Activated CD8-positive, alpha-beta memory T cell treated with anti-CD3 and anti-CD28 coated beads, Interleukin-2, amount 10 ng/mL, durations not matched to agents 7 days and 5 days (primary cell): ENCODE results near the gene CMIP. TPM values are rescaled to one million over a fixed set of nuclear protein-coding genes. Genes with fewer than 3 reads are reported as not detected.

ENCODE experiments used
- ATAC-seq: fragments of 150-1000 bp; cut with Tn5 transposase; one replicate; pipeline ENCODE4 v1.10.0; 2021; ENCODE audit warnings: moderate library complexity
- CTCF ChIA-PET: fragments of 350-600 bp; sonication (Branson Sonifier 250); formaldehyde crosslinking; loops from one replicate; lab custom pipeline; 2021; ENCODE audit warnings: antibody characterized with exemption; lab: Charles Lee
- DNase-seq: peaks from one replicate; pipeline ENCODE4 v3.0.0-alpha.2; 2020
- H3K27ac Mint-ChIP-seq: one replicate; pipeline ENCODE4 v1.8.0; 2021; ENCODE audit warnings: mild to moderate bottlenecking, mixed read lengths
- H3K27me3 Mint-ChIP-seq: one replicate; pipeline ENCODE4 v1.8.0; 2021; ENCODE audit warnings: mixed read lengths
- H3K36me3 Mint-ChIP-seq: one replicate; pipeline ENCODE4 v1.8.0; 2021; ENCODE audit warnings: mild to moderate bottlenecking, mixed read lengths
- H3K4me1 Mint-ChIP-seq: one replicate; pipeline ENCODE4 v1.8.0; 2021; ENCODE audit warnings: mixed read lengths
- H3K4me3 Mint-ChIP-seq: one replicate; pipeline ENCODE4 v1.8.0; 2021; ENCODE audit warnings: mild to moderate bottlenecking, moderate library complexity, mixed read lengths
- H3K9me3 Mint-ChIP-seq: one replicate; pipeline ENCODE4 v1.8.0; 2022; ENCODE audit warnings: low read depth, mixed read lengths
- total RNA-seq, 2 experiments: library from RNA; stranded (reverse); gene quantifications; one replicate each; pipeline ENCODE4 v1.2.3, GENCODE V29; 2021

CMIP gene
- total RNA-seq, 2 experiments from 2014 or later = 77.4 to 98.8 TPM

DNA sequence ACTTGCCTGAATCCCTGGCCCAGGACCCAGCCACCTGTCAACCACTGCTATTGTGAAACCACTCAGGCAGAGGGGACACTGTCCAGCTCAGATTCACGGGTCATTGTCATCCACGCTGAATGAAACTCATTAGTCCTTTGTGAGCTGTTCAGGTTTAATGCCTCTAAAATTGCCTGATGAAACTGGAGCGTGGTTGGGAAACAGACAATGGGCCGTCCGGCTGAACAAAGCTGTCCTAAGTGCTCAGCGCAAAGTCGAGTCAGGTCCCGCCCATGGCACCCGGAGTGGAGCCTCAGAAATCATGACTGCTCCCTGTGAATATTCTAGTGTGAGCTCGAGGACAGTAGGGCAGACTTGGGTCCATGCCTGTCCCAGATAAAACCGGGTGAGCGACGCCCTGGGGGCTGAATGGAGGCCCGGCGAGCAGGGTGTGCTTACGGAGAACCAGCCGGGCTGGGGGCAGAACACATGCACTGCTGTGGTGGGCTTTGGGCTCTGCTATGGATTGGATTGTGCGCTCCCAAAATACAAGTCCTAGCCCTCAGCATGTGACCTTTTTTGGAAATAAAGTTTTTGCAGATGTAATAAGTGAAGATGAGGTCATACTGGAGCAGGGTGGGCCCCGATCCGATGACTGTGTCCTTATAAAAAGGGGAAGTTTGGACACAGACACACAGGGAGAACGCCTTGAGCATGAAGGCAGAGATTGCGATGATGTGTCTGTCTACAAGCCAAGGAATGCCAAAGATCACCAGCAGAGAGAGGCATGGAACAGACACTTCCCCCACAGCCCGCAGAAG is 12.9 kb upstream of the CMIP start:
- H3K4me3 Mint-ChIP-seq = no peak overlapping the region
- H3K4me1 Mint-ChIP-seq = peaks cover 11% of the 10 kb centered on the region
- no peaks in the 10 kb centered on the region for H3K9me3 Mint-ChIP-seq
- CTCF ChIA-PET = interaction anchor here (0.9 to 1.4 kb wide), 3 partner anchors 78 to 303 kb away, joined by 3 read pairs; no protein-coding TSS in a partner anchor
- H3K27ac Mint-ChIP-seq = no peak overlapping the region
- no peak for DNase-seq
- peaks cover 26% of the 10 kb centered on the region for H3K27me3 Mint-ChIP-seq
- ATAC-seq = no peak
- no peaks in the 10 kb centered on the region for H3K36me3 Mint-ChIP-seq

DNA sequence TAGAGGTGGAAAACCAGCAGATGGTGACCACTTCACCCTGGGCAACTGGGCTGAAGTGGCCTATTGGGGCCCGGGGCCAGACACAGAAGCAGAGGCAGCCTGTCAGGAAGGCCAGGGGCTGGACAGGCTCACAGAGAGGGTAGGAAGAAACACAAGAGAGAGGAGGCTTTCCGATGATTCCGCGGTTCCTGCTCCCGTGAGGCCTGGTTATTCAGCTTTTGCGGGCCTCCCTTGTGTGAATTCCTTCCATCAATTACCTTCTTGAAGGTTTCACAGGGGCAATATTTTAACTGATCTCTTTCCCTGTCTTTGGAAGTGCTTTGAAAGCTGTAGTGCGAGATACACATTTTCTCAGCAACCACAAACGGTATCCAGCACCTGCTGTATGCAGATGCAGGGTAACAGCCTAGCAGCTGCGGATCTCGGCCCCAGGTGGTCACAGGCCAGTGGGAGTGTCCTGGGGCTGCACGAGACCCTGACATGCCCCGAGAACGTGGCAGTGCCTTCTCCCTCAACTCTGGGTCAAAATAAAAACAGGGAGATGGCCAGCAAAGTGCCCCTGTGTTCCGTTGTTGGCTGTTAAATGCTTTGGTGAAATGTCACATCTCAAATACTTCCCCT is 11.6 kb upstream of the CMIP start:
- Mint-ChIP-seq H3K4me1 (peaks cover 15% of the 10 kb centered on the region), H3K9me3 (no peaks in the 10 kb centered on the region), H3K4me3 (no peak overlapping the region), H3K27me3 (peaks cover 29% of the 10 kb centered on the region), H3K27ac (no peak overlapping the region), H3K36me3 (no peaks in the 10 kb centered on the region)
- DNase-seq (no peak), ATAC-seq (no peak)
- CTCF ChIA-PET = interaction anchor here (1.1 kb wide), 1 partner anchor 8 kb away, joined by 3 read pairs; no protein-coding TSS in a partner anchor

DNA sequence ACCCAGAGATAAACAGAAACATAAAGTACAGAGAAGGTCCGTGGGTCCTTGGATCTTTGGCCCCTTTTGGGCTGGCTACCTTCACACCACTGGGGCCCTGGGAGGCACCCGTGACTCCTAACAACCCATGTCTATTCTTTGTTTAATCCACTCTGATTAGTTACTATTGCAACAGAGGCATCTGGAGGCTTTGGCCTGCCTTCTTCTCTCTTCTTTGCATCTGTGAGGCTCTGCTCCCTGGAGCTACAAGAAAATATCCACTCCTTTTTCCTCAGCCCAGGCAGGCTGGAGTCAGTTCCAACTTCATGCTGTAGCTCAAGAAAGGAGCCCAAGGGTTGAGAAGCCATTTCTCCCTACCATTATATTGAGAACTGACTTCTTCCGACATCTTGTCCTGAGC is 9.5 kb upstream of the CMIP start:
- H3K27me3 Mint-ChIP-seq = peaks cover 41% of the 10 kb centered on the region
- peaks cover 22% of the 10 kb centered on the region for H3K4me1 Mint-ChIP-seq
- H3K27ac Mint-ChIP-seq = no peak overlapping the region
- H3K36me3 Mint-ChIP-seq = no peaks in the 10 kb centered on the region
- no peak for DNase-seq
- H3K4me3 Mint-ChIP-seq = no peak overlapping the region
- no peaks in the 10 kb centered on the region for H3K9me3 Mint-ChIP-seq
- CTCF ChIA-PET = interaction anchor here (1.0 kb wide), 1 partner anchor 17 kb away, joined by 5 read pairs; no protein-coding TSS in a partner anchor
- ATAC-seq = no peak

DNA sequence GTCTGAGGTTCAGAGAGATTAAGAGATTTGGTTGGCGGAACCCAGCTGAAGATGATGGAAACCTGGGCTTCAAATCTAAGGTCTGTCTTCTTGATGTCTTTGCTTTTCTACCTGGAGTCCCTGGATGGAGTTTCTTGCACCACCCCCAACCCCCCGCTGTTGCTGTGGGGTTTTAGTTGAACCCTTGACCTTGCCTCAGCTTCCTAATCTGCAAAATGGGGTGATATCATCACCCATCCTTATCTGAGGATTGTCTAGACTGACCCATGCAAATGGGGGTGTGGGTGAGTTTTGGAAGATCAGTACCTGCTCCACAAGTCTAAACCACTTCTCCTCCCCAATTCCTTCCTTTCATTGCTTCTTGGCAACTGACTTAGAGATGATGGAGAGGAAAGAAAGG is 9.0 kb upstream of the CMIP start:
- Mint-ChIP-seq H3K4me1 (peaks cover 22% of the 10 kb centered on the region), H3K36me3 (no peaks in the 10 kb centered on the region), H3K27ac (no peak overlapping the region), H3K4me3 (no peak overlapping the region), H3K9me3 (no peaks in the 10 kb centered on the region), H3K27me3 (peaks cover 41% of the 10 kb centered on the region)
- CTCF ChIA-PET = interaction anchor here (1.0 kb wide), 1 partner anchor 16 kb away, joined by 5 read pairs; no protein-coding TSS in a partner anchor
- DNase-seq (no peak), ATAC-seq (no peak)

DNA sequence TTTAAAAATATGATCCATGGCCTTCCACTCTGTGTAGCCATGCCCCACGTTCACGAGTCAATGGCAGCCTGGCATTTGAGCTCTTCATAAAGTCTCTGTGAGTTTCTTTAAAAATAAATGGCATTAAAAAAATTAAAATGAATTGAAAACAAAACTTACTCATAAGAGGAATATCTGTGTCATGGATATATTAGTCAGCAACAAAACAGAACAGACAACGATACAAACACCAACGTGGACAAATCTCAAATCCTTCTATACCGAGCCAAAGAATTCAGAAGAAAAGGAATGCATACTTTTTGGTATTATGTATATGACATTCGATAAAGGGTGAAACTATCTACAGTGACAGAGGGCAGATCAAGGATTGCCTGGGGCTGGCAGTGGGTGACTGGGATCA is 8.2 kb upstream of the CMIP start:
- Mint-ChIP-seq H3K27ac (no peak overlapping the region), H3K4me1 (peaks cover 19% of the 10 kb centered on the region), H3K4me3 (no peak overlapping the region), H3K36me3 (no peaks in the 10 kb centered on the region), H3K9me3 (no peaks in the 10 kb centered on the region), H3K27me3 (peaks cover 48% of the 10 kb centered on the region)
- DNase-seq (no peak), ATAC-seq (no peak)
- CTCF ChIA-PET = no interaction called here

DNA sequence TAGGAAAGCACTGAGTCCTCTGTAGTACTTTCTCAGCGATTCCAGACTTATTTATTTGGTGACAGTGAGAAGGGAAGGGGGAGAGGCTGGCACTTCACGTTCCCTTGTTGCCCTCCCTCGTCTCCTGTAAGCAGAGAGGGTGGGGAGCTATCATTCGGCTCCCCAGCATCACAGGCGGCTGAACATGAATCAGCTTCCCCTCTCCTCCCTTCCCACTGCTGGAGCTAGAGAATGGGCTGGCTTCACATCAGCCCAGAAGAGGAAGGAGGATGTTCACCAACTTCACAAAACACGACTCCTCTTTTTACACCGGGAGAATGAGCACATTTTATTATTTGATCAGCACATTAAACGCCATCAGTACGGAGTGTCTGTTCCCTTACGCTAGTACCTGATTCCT is 6.7 kb upstream of the CMIP start:
- peaks cover 22% of the 10 kb centered on the region for H3K4me1 Mint-ChIP-seq
- H3K27me3 Mint-ChIP-seq = peaks cover 55% of the 10 kb centered on the region
- no peak for DNase-seq
- CTCF ChIA-PET = interaction anchor here (1.0 to 1.3 kb wide), 3 partner anchors 12 to 90 kb away, joined by 3 read pairs; no protein-coding TSS in a partner anchor
- no peak overlapping the region for H3K27ac Mint-ChIP-seq
- H3K36me3 Mint-ChIP-seq = no peaks in the 10 kb centered on the region
- H3K9me3 Mint-ChIP-seq = no peaks in the 10 kb centered on the region
- ATAC-seq = no peak
- H3K4me3 Mint-ChIP-seq = no peak overlapping the region

DNA sequence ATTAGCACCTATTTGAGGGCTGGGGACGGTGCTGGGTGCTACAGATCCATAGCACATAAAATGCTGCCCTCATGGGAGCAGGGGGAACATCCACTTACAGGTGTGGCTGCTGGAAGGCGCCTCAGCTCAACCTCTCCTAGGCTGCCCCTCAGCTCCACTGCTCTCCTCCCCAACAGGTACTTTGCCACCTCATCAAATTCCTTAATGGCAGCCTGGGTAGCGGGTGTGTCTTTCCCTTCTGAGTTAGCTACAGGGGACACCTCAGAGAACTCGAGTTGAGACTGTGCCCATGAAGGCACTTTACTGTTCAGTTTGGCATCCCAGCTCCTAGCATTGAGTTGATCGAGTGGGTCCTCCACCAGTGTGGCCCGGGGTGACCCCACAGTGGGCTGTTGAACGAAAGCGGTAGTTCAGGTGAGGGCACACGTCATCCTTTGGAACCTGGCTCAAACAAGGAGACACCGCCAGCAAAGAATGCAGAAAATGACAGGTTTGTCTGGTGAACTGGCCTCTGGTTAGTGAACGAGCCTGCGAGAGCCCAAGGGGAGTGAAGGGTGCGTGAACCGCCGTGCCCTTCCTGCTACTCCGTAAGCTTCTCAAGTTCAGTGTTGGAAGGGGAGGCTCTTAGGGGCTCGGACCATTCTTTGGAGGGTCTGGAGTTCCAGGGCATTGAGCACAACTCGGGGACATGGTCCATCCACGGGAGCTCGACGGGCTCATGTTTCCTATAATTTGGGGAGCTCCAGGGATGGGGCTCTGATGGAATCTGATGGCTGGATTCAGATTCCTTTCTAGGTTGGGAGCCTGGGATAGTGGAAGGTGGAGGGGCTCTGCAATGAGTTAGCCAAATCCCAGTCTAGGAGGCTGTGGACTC is 3.5 kb upstream of the CMIP start:
- ATAC-seq = no peak
- CTCF ChIA-PET = interaction anchor here (0.9 kb wide), 2 partner anchors 8 to 289 kb away, joined by 3 read pairs; no protein-coding TSS in a partner anchor
- Mint-ChIP-seq H3K4me1 (peaks cover 35% of the 10 kb centered on the region), H3K9me3 (no peaks in the 10 kb centered on the region), H3K27ac (no peak overlapping the region), H3K4me3 (no peak overlapping the region), H3K36me3 (peaks cover 3% of the 10 kb centered on the region), H3K27me3 (peaks cover 53% of the 10 kb centered on the region)
- no peak for DNase-seq

DNA sequence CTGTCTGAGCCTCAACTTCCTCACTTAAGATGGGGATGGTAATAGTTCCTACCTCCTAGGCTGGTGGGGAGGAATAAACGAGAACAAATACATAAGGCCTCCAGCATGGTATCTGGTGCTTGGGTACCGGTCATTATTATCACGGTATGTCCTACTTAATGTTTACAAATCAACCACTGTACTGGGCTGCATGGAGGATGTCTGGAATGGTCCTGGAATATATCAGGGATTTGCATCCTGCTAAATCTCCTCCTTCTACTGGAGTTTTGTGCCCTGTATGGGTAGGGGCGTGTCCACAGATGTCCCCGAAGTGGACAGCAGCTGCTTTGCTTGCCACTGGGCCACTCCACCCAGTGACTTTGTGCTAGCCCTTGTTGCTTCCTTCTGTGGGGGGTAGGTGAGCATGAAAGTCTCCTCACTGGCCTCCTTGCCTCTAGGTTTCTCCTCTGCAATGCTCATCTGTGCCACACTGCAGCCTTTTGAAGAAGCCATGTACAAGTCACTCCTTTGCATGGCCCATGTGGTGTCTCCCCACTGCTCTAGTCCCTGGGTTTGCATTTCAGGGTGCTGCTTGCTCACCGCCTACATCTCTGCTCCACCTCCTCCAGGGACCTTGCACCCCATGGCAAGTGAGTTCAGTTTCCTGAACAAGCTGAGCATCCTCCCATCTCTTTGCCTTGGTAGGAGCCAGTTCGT is 2.2 kb upstream of the CMIP start:
- DNase-seq (peak; percentile 66), ATAC-seq (peak; percentile 6)
- H3K9me3 Mint-ChIP-seq = no peaks in the 10 kb centered on the region
- H3K36me3 Mint-ChIP-seq = peaks cover 9% of the 10 kb centered on the region
- peak overlapping the region; percentile 47 for H3K27ac Mint-ChIP-seq
- CTCF ChIA-PET = interaction anchor here (1.0 to 1.1 kb wide), 2 partner anchors 82 to 84 kb away, joined by 3 to 6 read pairs; no protein-coding TSS in a partner anchor
- H3K27me3 Mint-ChIP-seq = peaks cover 45% of the 10 kb centered on the region
- peaks cover 43% of the 10 kb centered on the region for H3K4me1 Mint-ChIP-seq
- H3K4me3 Mint-ChIP-seq = no peak overlapping the region

DNA sequence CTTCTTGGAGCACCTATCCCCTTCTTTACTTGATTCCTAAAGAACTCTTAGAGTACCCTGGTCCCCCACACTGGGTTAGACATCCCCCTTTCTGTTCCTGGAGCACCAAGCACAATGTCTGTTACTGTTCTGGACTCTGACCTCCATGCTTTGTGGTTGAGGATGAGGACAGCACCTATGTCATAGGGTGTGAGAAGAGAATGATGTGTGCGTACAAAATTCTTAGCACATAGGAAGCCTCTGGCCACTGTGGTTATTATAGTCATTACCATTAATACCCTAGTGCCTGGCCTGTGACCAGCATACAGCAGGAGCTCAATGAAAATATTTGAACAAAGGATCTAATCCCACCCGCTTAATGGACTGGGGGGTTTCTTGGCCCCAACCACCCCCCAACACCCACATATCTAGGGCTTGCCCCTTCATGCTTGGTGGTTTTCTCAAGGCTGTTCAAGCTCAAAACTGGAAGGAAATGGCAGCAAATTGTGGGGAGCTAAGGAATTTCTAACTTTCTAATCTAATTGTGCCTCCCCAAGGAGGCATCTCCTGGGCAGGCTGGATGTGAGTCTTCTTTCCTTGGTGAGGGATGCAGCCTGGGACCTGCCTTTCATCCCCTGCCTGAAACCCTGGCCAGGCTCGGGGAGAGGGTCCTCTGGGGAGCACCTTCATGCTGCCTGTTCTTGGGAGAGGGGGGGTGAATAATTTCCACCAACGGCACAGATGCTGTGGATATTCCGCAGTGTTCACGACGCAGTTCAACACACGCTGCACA is 1.5 kb upstream of the CMIP start:
- peaks cover 38% of the 10 kb centered on the region for H3K27me3 Mint-ChIP-seq
- H3K4me1 Mint-ChIP-seq = peaks cover 45% of the 10 kb centered on the region
- ATAC-seq (no peak), DNase-seq (no peak)
- no peaks in the 10 kb centered on the region for H3K9me3 Mint-ChIP-seq
- H3K27ac Mint-ChIP-seq = peak overlapping the region; percentile 47
- peaks cover 11% of the 10 kb centered on the region for H3K36me3 Mint-ChIP-seq
- H3K4me3 Mint-ChIP-seq = peak overlapping the region; percentile 62
- CTCF ChIA-PET = interaction anchor here (1.0 to 1.3 kb wide), 3 partner anchors 16 to 84 kb away, joined by 3 to 6 read pairs (median 3); no protein-coding TSS in a partner anchor

DNA sequence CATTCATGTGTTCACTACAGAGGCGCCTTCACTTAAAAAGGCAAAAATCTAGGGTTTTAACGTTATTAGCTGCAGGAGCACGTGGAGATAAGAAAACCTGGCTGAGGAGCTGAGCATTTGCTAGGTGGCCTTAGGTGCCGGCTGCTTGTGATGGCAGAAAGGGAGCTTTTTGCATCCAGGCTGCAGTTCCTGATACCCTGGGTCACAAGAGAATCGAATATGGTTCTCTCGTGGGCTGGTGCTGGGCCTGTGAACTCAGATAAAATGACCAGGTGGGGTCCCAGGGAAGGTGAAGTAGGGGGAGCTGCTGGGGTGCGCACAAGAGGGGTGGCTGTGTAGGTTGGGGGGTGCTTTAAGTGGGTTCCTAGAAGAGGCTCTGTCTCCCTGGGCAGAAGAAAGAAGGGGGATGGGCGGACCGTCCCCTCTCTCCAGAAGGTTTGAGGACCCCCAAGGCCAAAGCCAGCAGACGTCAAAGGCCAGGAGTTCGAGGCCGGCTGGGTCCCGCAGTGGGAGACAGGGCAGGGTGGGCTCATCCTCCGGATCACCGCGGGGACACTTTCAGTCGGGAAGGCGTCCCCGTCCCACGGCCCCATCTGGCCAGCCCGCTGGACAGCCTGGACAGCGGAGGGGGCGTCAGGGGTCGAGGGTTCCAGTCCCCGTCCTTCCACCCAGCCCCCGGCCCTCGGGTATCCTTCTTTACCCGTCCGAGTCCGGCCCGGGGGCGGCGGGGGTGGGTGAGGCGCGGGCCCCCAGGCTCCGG is 740 bp upstream of the CMIP start:
- ATAC-seq = no peak
- peak overlapping the region; percentile 47 for H3K27ac Mint-ChIP-seq
- H3K36me3 Mint-ChIP-seq = peaks cover 12% of the 10 kb centered on the region
- peak overlapping the region; percentile 62 for H3K4me3 Mint-ChIP-seq
- CTCF ChIA-PET = interaction anchor here (1.0 to 1.3 kb wide), 2 partner anchors 15 to 83 kb away, joined by 3 read pairs; no protein-coding TSS in a partner anchor
- H3K4me1 Mint-ChIP-seq = peaks cover 46% of the 10 kb centered on the region
- H3K9me3 Mint-ChIP-seq = no peaks in the 10 kb centered on the region
- H3K27me3 Mint-ChIP-seq = peaks cover 31% of the 10 kb centered on the region
- DNase-seq = no peak
